Adrenal gland (tissue), 12 donors: ENCODE data around the gene DNAJC1. TPM values are rescaled to one million over a fixed set of nuclear protein-coding genes. Genes with fewer than 3 reads are reported as not detected.

Experiments used
- DNase-seq, 7 donors: peaks; one replicate each; pipeline ENCODE4 v3.0.0-alpha.2; 2019 to 2020
- H3K27ac ChIP-seq, 5 donors: fragments of 200-600 bp; sonication (generic) in 4 of 5; 1 replicate in 3 of 5; 2 replicates in 2 of 5; pipeline versions ENCODE4 v1.5.1 to v1.8.0; 2016 to 2020; ENCODE audit warnings: mild to moderate bottlenecking in 1 of 5
- H3K27me3 ChIP-seq: fragments of 200-600 bp; 2 replicates; pipeline ENCODE4 v1.8.0; 2021
- H3K36me3 ChIP-seq, 2 donors: fragments of 200-600 bp; replicated peaks in 1 of 2; 1 replicate in 1 of 2; 2 replicates in 1 of 2; pipeline versions ENCODE4 v1.5.1 to v1.8.0; 2018 to 2022
- H3K4me1 ChIP-seq, 2 donors: fragments of 200-600 bp; replicated peaks in 1 of 2; 1 replicate in 1 of 2; 2 replicates in 1 of 2; pipeline versions ENCODE4 v1.5.1 to v1.8.0; 2018 to 2021
- H3K4me3 ChIP-seq, 4 donors: fragments of 200-600 bp; sonication (generic) in 3 of 4; one replicate each; pipeline ENCODE4 v1.5.1; 2016 to 2018
- H3K9me3 ChIP-seq, 3 donors: fragments of 200-600 bp; sonication (generic) in 1 of 3; replicated peaks in 1 of 3; 1 replicate in 2 of 3; 2 replicates in 1 of 3; pipeline versions ENCODE4 v1.5.1 to v1.8.0; 2016 to 2021
- POLR2A ChIP-seq, 2 donors: fragments of 450-650 bp; IDR thresholded peaks; one replicate each; pipeline ENCODE4 v1.6.1; 2017; ENCODE audit warnings: antibody characterized with exemption in 2 of 2, mild to moderate bottlenecking in 2 of 2, moderate library complexity in 1 of 2
- WGBS, 4 donors: extraction: QIAGEN DNeasy Blood & Tissue Kit in 2 of 4; methylation state at CpG; one replicate each; pipeline versions ENCODE4 v1.1.5 to v1.1.7; 2013 to 2017; 5-methylcytosine and 5-hydroxymethylcytosine counted together
- intact Hi-C, 2 donors: fragments of 100-400 bp; cut with DNase I; formaldehyde crosslinking; loops; one replicate each; pipeline versions ENCODE4 v1.14.1 to v1.15.0; 2022 to 2023
- polyA plus RNA-seq, 3 donors: library from polyadenylated mRNA; stranded (reverse); fragments of 200-250 nt in 2 of 3; fragments of 350-450 nt in 1 of 3; fragmentation: Illumina TruSeq in 1 of 3; extraction: RNeasy Lipid Tissue Mini Kit (QIAGEN cat#74804) in 1 of 3; gene quantifications; one replicate each; pipeline ENCODE4 v1.2.3, GENCODE V29; 2013 to 2014
- total RNA-seq, 9 donors: library from RNA; depleted of rRNA in 4 of 9; stranded (reverse); fragments of >200 nt in 4 of 9; fragments of 120-200 nt in 1 of 9; fragmentation: NEBNext Ultra II Directional in 1 of 9; extraction: Animal tissue kit (Norgen Biotek cat#: 25700) in 1 of 9; gene quantifications; one replicate each; pipeline versions ENCODE4 v1.1.0 to v1.2.4, GENCODE V29; 2013 to 2023
- TF ChIP-seq, protein P1 (sequence below), 6 experiments: fragments of 450-650 bp in 4 of 6; fragments of 200-600 bp in 2 of 6; sonication (generic) in 1 of 6; IDR thresholded peaks; 1 replicate in 5 of 6; 2 replicates in 1 of 6; pipeline versions ENCODE4 v1.5.1 to v1.8.0; 2016 to 2021; ENCODE audit warnings: antibody characterized with exemption in 6 of 6, mild to moderate bottlenecking in 2 of 6, moderate library complexity in 1 of 6
- donor health status: healthy with polysubstance abuse.
- donor health status: Bipolar disorder and iron deficiency.
- donor health status: DM: yes; HTN: yes; CAD: no.
- donor health status: DM: no; HTN: no; CAD: no.
- donor health status: DM: no; HTN: no; CAD: no.
- donor health status: DM: yes; HTN: yes; CAD: no.

DNAJC1 gene
- total and polyA plus RNA-seq, 12 donors = 11.0 to 84.4 (median 36.8) TPM

DNA sequence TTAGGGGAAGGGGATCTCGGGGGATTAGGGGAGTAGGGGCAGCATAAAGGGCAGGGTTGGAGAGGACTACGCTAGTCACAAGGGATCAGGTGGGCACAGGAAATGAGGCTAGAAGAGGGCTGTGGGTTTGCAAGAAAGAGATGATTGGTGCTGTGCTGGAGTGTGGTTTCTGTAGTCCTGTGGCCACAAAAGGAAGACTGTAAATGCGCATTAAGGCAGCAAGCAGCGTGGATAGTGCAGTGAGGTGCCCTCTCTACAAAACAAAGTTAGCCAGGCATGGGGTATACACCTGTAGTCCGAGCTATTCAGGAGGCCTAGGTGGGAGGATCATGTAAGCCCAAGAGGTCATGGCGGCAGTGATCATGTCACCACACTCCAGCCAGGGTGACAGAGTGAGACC, 257.4 kb downstream of the DNAJC1 start:
- TF ChIP-seq, protein P1, sequence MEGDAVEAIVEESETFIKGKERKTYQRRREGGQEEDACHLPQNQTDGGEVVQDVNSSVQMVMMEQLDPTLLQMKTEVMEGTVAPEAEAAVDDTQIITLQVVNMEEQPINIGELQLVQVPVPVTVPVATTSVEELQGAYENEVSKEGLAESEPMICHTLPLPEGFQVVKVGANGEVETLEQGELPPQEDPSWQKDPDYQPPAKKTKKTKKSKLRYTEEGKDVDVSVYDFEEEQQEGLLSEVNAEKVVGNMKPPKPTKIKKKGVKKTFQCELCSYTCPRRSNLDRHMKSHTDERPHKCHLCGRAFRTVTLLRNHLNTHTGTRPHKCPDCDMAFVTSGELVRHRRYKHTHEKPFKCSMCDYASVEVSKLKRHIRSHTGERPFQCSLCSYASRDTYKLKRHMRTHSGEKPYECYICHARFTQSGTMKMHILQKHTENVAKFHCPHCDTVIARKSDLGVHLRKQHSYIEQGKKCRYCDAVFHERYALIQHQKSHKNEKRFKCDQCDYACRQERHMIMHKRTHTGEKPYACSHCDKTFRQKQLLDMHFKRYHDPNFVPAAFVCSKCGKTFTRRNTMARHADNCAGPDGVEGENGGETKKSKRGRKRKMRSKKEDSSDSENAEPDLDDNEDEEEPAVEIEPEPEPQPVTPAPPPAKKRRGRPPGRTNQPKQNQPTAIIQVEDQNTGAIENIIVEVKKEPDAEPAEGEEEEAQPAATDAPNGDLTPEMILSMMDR (IDR thresholded peaks at IDR 0.05) = no peak
- TF ChIP-seq POLR2A (IDR thresholded peaks at IDR 0.05) = no peak
- H3K4me1 ChIP-seq = no peaks in the 10 kb centered on the region
- H3K4me3 ChIP-seq = no peak overlapping the region
- no peaks in the 10 kb centered on the region for H3K9me3 ChIP-seq
- WGBS, 4 donors = 87 to 97% (median 89%) methylated on average over 6 of the region's 6 CpGs
- H3K36me3 ChIP-seq = peaks cover 3 to 33% of the 10 kb centered on the region in 2 donors
- H3K27ac ChIP-seq = no peak overlapping the region
- intact Hi-C loops = loop anchor here in 1 of 2 donors (10.0 kb wide), 1 partner anchor 209 kb away; no protein-coding TSS in a partner anchor
- DNase-seq = no peak
- no peaks in the 10 kb centered on the region for H3K27me3 ChIP-seq

DNA sequence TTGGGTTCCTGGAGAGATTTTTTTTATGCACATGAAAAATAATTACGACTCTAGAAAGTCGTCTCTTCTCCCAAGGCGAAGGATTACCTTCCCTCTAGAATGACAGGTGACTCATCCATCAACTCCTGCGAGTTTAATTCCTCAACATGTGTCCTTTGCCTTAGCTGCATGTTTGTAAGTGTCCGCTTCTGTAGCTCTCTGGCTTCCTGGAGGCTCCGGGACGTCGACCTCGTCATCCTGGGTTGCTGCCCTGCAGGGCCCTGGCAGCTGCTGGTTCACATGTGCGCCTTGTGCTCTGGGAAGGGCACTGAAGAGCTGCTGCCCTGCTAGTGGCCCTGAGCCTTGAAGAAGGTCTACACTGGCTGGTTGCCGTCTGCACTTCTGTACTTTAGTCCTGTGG, 259.3 kb downstream of the DNAJC1 start:
- Histone ChIP-seq H3K4me1 (no peaks in the 10 kb centered on the region), H3K4me3 (no peak overlapping the region), H3K9me3 (no peaks in the 10 kb centered on the region), H3K27me3 (no peaks in the 10 kb centered on the region), H3K36me3 (peaks cover 3 to 44% of the 10 kb centered on the region in 2 donors), H3K27ac (no peak overlapping the region)
- intact Hi-C loops = loop anchor here in 1 of 2 donors (10.0 kb wide), 1 partner anchor 211 kb away; no protein-coding TSS in a partner anchor
- WGBS, 4 donors = 53 to 66% (median 57%) methylated on average over 11 of the region's 11 CpGs
- no peak for TF ChIP-seq POLR2A (IDR thresholded peaks at IDR 0.05)
- TF ChIP-seq, protein P1 (IDR thresholded peaks at IDR 0.05) = no peak
- DNase-seq = peak; percentile 42 to 64 (median 54)

- 97 to 99% (median 98%) methylated on average over 5 of the region's 5 CpGs for WGBS, 4 donors
- H3K36me3 ChIP-seq = peaks cover 3 to 44% of the 10 kb centered on the region in 2 donors
- no peaks in the 10 kb centered on the region for H3K4me1 ChIP-seq
- H3K27me3 ChIP-seq = no peaks in the 10 kb centered on the region
- H3K4me3 ChIP-seq = no peak overlapping the region
- TF ChIP-seq, protein P1 (IDR thresholded peaks at IDR 0.05) = no peak
- TF ChIP-seq POLR2A (IDR thresholded peaks at IDR 0.05) = no peak
- H3K9me3 ChIP-seq = no peaks in the 10 kb centered on the region
- DNase-seq = no peak
- intact Hi-C loops = loop anchor here in 1 of 2 donors (10.0 kb wide), 1 partner anchor 212 kb away; no protein-coding TSS in a partner anchor
- H3K27ac ChIP-seq = no peak overlapping the region
Measured at GRCh38 chr10:21742740-21743412, 260.7 kb downstream of the DNAJC1 start.

DNA sequence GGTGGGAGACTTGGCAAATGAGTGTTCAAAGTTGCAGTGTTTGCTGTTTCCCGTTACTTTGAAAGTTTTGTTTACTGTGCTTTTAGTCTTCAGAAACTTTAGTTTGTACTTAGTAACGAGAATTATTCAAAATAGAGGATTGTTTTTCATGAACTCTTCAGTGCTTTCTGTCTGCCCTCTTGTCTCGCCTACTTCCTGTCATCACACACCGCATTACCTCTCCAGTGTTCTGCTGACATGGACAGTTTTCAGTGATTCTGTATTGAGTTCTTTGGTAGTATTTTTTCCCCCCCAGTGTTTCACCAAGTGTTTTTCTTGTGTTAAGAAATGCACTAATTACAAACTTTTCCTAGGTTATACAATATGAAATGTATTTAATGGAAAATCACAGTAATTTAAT, 262.5 kb downstream of the DNAJC1 start:
- peaks cover 3 to 56% of the 10 kb centered on the region in 2 donors for H3K36me3 ChIP-seq
- no peak for TF ChIP-seq POLR2A (IDR thresholded peaks at IDR 0.05)
- TF ChIP-seq, protein P1 (IDR thresholded peaks at IDR 0.05) = no peak

More for the DNA sequence above, 262.5 kb downstream of the DNAJC1 start:
- 69 to 78% (median 75%) methylated on average over 4 of the region's 4 CpGs for WGBS, 4 donors
- Histone ChIP-seq H3K27ac (no peak overlapping the region), H3K4me3 (no peak overlapping the region), H3K9me3 (no peaks in the 10 kb centered on the region), H3K27me3 (no peaks in the 10 kb centered on the region), H3K4me1 (no peaks in the 10 kb centered on the region)
- DNase-seq = no peak
- intact Hi-C loops = loop anchor here in 1 of 2 donors (10.0 kb wide), 1 partner anchor 214 kb away; no protein-coding TSS in a partner anchor
